ENCODE results near the gene PSMA4. TPM values are rescaled to one million over a fixed set of nuclear protein-coding genes. Genes with fewer than 3 reads are reported as not detected.

The PSMA4 gene
- total and polyA plus RNA-seq, 10 of the 15 experiments (the other 5 are each of a cell fraction or from before 2014, with no cell fraction given): 210 to 1,221 (median 546) TPM

GRCh38 chr15:78599189-78599588, 58.9 kb downstream of the PSMA4 start (continued):
- TF ChIP-seq REST (IDR thresholded peaks at IDR 0.05; ENCODE audit: low read depth, low read length): no peak
- no peak for TF ChIP-seq CREM (IDR thresholded peaks at IDR 0.05; ENCODE audit: low read depth)

Small RNA genes lying within 50 kb of the gene (small RNA-seq; reads per million reads assigned to genes)
- not detected for gene AC067863.2

Other genes starting within 250 kb of the PSMA4 start
- gene SKIC8, start 240.8 kb upstream of the PSMA4 start, total RNA-seq (2014; rRNA removed): 106 and 118 TPM in 2 replicates
- 117 and 122 TPM in 2 replicates for gene SKIC8, start 240.8 kb upstream of the PSMA4 start, total RNA-seq (2014; rRNA removed; fragmentation: Illumina TruSeq; extraction: Trizol)
- gene SKIC8, start 240.8 kb upstream of the PSMA4 start, total RNA-seq (2021): 57.0 and 60.0 TPM in 2 replicates
- 135 and 155 TPM in 2 replicates for gene SKIC8, start 240.8 kb upstream of the PSMA4 start, polyA plus RNA-seq (2011; rRNA removed)
- 95.7 and 120 TPM in 2 replicates for gene SKIC8, start 240.8 kb upstream of the PSMA4 start, polyA plus RNA-seq (2014; fragmentation: Illumina TruSeq; extraction: Trizol)
- gene SKIC8, start 240.8 kb upstream of the PSMA4 start, polyA plus RNA-seq (2014; fragmentation: Nextera tagmentation; extraction: Ambion mirVana): 100 to 1,000 TPM; 214 to 288 TPM
- 91.1 and 97.2 TPM in 2 replicates for gene SKIC8, start 240.8 kb upstream of the PSMA4 start, polyA plus RNA-seq (2014; rRNA removed)
- gene SKIC8, start 240.8 kb upstream of the PSMA4 start, polyA plus RNA-seq (2016; fragmentation: Nextera tagmentation; extraction: Ambion mirVana): 100 to 1,000 TPM; 174 to 189 TPM
- not detected in 2 replicates for gene CRABP1, start 200.1 kb upstream of the PSMA4 start, total RNA-seq (2014; rRNA removed)
- not detected in 2 replicates for gene CRABP1, start 200.1 kb upstream of the PSMA4 start, total RNA-seq (2014; rRNA removed; fragmentation: Illumina TruSeq; extraction: Trizol)
- gene CRABP1, start 200.1 kb upstream of the PSMA4 start, total RNA-seq (2021): 0.37 and 0.41 TPM in 2 replicates
- not detected in 2 replicates for gene CRABP1, start 200.1 kb upstream of the PSMA4 start, polyA plus RNA-seq (2011; rRNA removed)
- gene CRABP1, start 200.1 kb upstream of the PSMA4 start, polyA plus RNA-seq (2014; fragmentation: Illumina TruSeq; extraction: Trizol): not detected in 2 replicates
- gene CRABP1, start 200.1 kb upstream of the PSMA4 start, polyA plus RNA-seq (2014; fragmentation: Nextera tagmentation; extraction: Ambion mirVana): not detected
- gene CRABP1, start 200.1 kb upstream of the PSMA4 start, polyA plus RNA-seq (2014; rRNA removed): not detected in 2 replicates
- under 1 TPM in 1 of 2 experiments, not detected in 1; 0.21 TPM for gene CRABP1, start 200.1 kb upstream of the PSMA4 start, polyA plus RNA-seq (2016; fragmentation: Nextera tagmentation; extraction: Ambion mirVana)
- 22.8 and 23.0 TPM in 2 replicates for gene IREB2, start 102.2 kb upstream of the PSMA4 start, total RNA-seq (2014; rRNA removed)
- 25.8 and 30.0 TPM in 2 replicates for gene IREB2, start 102.2 kb upstream of the PSMA4 start, total RNA-seq (2014; rRNA removed; fragmentation: Illumina TruSeq; extraction: Trizol)
- 51.3 and 52.4 TPM in 2 replicates for gene IREB2, start 102.2 kb upstream of the PSMA4 start, total RNA-seq (2021)
- gene IREB2, start 102.2 kb upstream of the PSMA4 start, polyA plus RNA-seq (2011; rRNA removed): 35.7 and 49.6 TPM in 2 replicates
- gene IREB2, start 102.2 kb upstream of the PSMA4 start, polyA plus RNA-seq (2014; fragmentation: Illumina TruSeq; extraction: Trizol): 34.9 and 48.1 TPM in 2 replicates
- gene IREB2, start 102.2 kb upstream of the PSMA4 start, polyA plus RNA-seq (2014; fragmentation: Nextera tagmentation; extraction: Ambion mirVana): 10 to 100 TPM; 13.0 to 13.9 TPM
- 21.9 and 23.1 TPM in 2 replicates for gene IREB2, start 102.2 kb upstream of the PSMA4 start, polyA plus RNA-seq (2014; rRNA removed)
- 10 to 100 TPM; 21.9 to 25.8 TPM for gene IREB2, start 102.2 kb upstream of the PSMA4 start, polyA plus RNA-seq (2016; fragmentation: Nextera tagmentation; extraction: Ambion mirVana)
- 0.27 and 0.79 TPM in 2 replicates for gene HYKK, start 32.9 kb upstream of the PSMA4 start, total RNA-seq (2014; rRNA removed)
- gene HYKK, start 32.9 kb upstream of the PSMA4 start, total RNA-seq (2014; rRNA removed; fragmentation: Illumina TruSeq; extraction: Trizol): 0.46 and 0.98 TPM in 2 replicates
- 0.23 and 0.66 TPM in 2 replicates for gene HYKK, start 32.9 kb upstream of the PSMA4 start, total RNA-seq (2021)
- 0.75 and 0.79 TPM in 2 replicates for gene HYKK, start 32.9 kb upstream of the PSMA4 start, polyA plus RNA-seq (2011; rRNA removed)
- 0.66 and 1.0 TPM in 2 replicates for gene HYKK, start 32.9 kb upstream of the PSMA4 start, polyA plus RNA-seq (2014; fragmentation: Illumina TruSeq; extraction: Trizol)
- gene HYKK, start 32.9 kb upstream of the PSMA4 start, polyA plus RNA-seq (2014; fragmentation: Nextera tagmentation; extraction: Ambion mirVana): under 1 TPM; 0.15 to 0.34 TPM
- 0.55 and 0.62 TPM in 2 replicates for gene HYKK, start 32.9 kb upstream of the PSMA4 start, polyA plus RNA-seq (2014; rRNA removed)
- gene HYKK, start 32.9 kb upstream of the PSMA4 start, polyA plus RNA-seq (2016; fragmentation: Nextera tagmentation; extraction: Ambion mirVana): under 1 TPM; 0.28 to 0.43 TPM
- gene CHRNA5, start 25.1 kb downstream of the PSMA4 start, total RNA-seq (2014; rRNA removed): 9.6 and 14.7 TPM in 2 replicates
- 14.7 and 16.4 TPM in 2 replicates for gene CHRNA5, start 25.1 kb downstream of the PSMA4 start, total RNA-seq (2014; rRNA removed; fragmentation: Illumina TruSeq; extraction: Trizol)
- gene CHRNA5, start 25.1 kb downstream of the PSMA4 start, total RNA-seq (2021): 14.3 and 14.8 TPM in 2 replicates
- 16.4 and 25.1 TPM in 2 replicates for gene CHRNA5, start 25.1 kb downstream of the PSMA4 start, polyA plus RNA-seq (2011; rRNA removed)
- 15.1 and 20.1 TPM in 2 replicates for gene CHRNA5, start 25.1 kb downstream of the PSMA4 start, polyA plus RNA-seq (2014; fragmentation: Illumina TruSeq; extraction: Trizol)
- 1 to 10 TPM; 2.6 to 6.1 TPM for gene CHRNA5, start 25.1 kb downstream of the PSMA4 start, polyA plus RNA-seq (2014; fragmentation: Nextera tagmentation; extraction: Ambion mirVana)
- gene CHRNA5, start 25.1 kb downstream of the PSMA4 start, polyA plus RNA-seq (2014; rRNA removed): 8.4 and 10.6 TPM in 2 replicates
- 10 to 100 TPM in 1 of 2 experiments, under 1 TPM in 1; 0.74 to 21.4 TPM for gene CHRNA5, start 25.1 kb downstream of the PSMA4 start, polyA plus RNA-seq (2016; fragmentation: Nextera tagmentation; extraction: Ambion mirVana)
- gene CHRNA3, start 80.6 kb downstream of the PSMA4 start, total RNA-seq (2014; rRNA removed): not detected in 2 replicates
- not detected in 2 replicates for gene CHRNA3, start 80.6 kb downstream of the PSMA4 start, total RNA-seq (2014; rRNA removed; fragmentation: Illumina TruSeq; extraction: Trizol)
- gene CHRNA3, start 80.6 kb downstream of the PSMA4 start, total RNA-seq (2021): not detected in 2 replicates
- gene CHRNA3, start 80.6 kb downstream of the PSMA4 start, polyA plus RNA-seq (2011; rRNA removed): not detected in 2 replicates
- gene CHRNA3, start 80.6 kb downstream of the PSMA4 start, polyA plus RNA-seq (2014; fragmentation: Illumina TruSeq; extraction: Trizol): not detected in 2 replicates
- gene CHRNA3, start 80.6 kb downstream of the PSMA4 start, polyA plus RNA-seq (2014; fragmentation: Nextera tagmentation; extraction: Ambion mirVana): under 1 TPM; 0.06 to 0.09 TPM
- not detected in 2 replicates for gene CHRNA3, start 80.6 kb downstream of the PSMA4 start, polyA plus RNA-seq (2014; rRNA removed)
- gene CHRNA3, start 80.6 kb downstream of the PSMA4 start, polyA plus RNA-seq (2016; fragmentation: Nextera tagmentation; extraction: Ambion mirVana): under 1 TPM in 1 of 2 experiments, not detected in 1; 0.19 TPM
- not detected in 2 replicates for gene CHRNB4, start 100.8 kb downstream of the PSMA4 start, total RNA-seq (2014; rRNA removed)
- gene CHRNB4, start 100.8 kb downstream of the PSMA4 start, total RNA-seq (2014; rRNA removed; fragmentation: Illumina TruSeq; extraction: Trizol): not detected in 2 replicates
- not detected in 2 replicates for gene CHRNB4, start 100.8 kb downstream of the PSMA4 start, total RNA-seq (2021)
- 0.10 TPM in 1 of 2 replicates, not detected in the other for gene CHRNB4, start 100.8 kb downstream of the PSMA4 start, polyA plus RNA-seq (2011; rRNA removed)
- gene CHRNB4, start 100.8 kb downstream of the PSMA4 start, polyA plus RNA-seq (2014; fragmentation: Illumina TruSeq; extraction: Trizol): not detected in 2 replicates
- gene CHRNB4, start 100.8 kb downstream of the PSMA4 start, polyA plus RNA-seq (2014; fragmentation: Nextera tagmentation; extraction: Ambion mirVana): not detected
- not detected in 2 replicates for gene CHRNB4, start 100.8 kb downstream of the PSMA4 start, polyA plus RNA-seq (2014; rRNA removed)
- not detected for gene CHRNB4, start 100.8 kb downstream of the PSMA4 start, polyA plus RNA-seq (2016; fragmentation: Nextera tagmentation; extraction: Ambion mirVana)